HG02642 (cell line): ENCODE measurements around the gene LRRFIP2.
"Not testable (repeated sequence)": the region's sequence is repeated elsewhere in the genome, so short reads cannot be mapped to it uniquely, and the experiment has no call there.

Source experiments
- ATAC-seq: cut with Tn5 transposase; IDR thresholded peaks from one replicate; pipeline ENCODE4 v1.9.1; 2021; ENCODE audit warnings: mild to moderate bottlenecking; ENCODE audit not compliant: unreplicated experiment, poor library complexity

LRRFIP2 gene

DNA sequence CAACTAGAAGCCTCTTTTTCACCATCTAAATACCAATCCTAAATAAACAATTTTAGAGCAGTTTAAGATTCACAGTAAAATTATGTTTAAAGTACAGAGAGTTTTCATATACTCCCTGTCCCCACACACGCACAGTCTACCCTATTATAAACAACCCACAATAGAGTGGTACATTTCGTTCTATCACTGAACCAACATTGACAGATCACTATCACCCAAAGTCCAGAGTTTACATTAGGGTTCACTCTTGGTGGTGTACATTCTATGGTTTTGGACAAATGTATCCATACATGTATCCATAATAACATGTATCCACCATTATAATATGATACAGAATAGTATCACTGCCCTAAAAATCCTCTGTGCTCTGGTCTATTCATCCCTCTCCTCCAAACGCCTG, 92.1 kb downstream of the LRRFIP2 start:
- ATAC-seq = no peak

DNA sequence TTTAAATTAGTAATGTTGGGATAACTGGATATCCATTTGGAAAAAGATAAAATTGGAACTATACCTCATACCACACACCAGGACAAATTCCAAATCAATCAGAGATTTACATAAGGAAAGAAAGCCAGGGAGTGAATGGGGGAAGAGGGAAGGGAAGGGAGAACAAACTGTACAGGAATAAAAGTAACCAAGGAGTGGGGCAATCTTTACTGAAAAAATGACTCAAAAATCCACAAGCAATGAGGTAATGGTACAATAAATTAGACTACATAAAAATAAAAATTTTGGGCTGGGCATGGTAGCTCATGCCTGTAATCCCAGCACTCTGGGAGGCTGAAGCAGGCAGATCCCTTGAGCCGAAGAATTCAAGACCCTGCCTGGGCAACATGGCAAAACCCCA, 98.4 kb downstream of the LRRFIP2 start:
- ATAC-seq = no peak

DNA sequence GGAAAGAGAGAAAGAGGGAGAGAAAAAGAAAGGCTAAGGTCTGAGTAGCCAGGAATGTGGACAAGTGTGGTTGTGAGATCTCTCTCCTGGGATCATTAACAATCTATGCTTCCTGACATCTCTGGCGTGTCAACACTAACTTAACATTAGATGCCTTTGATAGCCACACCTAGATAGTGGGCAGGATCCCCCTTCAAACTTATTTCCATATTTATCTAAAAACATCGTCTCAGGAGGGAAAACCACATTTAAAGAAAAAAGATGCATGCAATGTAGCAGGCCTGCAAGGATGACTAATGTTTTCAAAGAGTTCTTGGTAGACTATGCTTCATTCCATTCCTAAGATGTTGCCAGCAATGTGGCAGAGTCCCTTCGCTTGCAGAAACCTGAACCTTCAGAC, 100.2 kb downstream of the LRRFIP2 start:
- ATAC-seq = no peak

DNA sequence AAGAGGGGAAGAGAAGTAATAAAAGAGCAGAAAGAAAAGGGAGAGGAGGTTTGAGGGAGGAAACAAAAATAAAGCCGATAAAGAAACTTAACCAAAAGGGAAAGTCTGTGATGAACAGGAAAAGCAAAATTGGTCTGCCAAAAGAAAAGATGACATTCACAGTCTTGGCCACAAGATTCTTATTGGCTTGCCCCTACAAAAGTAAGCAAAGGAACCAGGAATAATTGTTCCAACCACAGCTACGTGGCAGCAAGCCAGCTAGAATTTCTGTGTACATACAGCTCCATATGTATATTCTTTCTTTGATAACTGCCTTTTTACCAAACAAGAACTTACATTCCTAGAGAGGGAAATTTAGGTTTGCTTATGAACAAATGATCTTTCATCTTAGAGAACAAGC, 101.5 kb downstream of the LRRFIP2 start:
- ATAC-seq = no peak

DNA sequence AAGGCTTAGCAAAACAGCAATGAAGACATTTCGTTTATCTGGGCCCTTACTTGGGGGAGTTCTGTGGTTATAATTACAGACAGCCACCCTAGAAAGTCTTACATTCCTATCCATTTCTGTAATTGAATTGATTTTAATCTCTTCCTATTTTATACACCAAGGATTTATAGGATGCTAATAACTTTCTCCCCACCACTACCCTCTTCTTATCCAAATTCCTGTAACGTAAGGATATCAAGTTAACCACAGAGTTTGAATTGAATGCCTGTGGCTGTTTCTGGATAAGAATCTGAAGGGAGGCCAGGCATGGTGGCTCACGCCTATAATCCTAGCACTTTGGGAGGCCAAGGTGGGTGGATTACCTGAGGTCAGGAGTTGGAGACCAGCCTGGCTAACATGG, 102.5 kb downstream of the LRRFIP2 start:
- no peak for ATAC-seq

DNA sequence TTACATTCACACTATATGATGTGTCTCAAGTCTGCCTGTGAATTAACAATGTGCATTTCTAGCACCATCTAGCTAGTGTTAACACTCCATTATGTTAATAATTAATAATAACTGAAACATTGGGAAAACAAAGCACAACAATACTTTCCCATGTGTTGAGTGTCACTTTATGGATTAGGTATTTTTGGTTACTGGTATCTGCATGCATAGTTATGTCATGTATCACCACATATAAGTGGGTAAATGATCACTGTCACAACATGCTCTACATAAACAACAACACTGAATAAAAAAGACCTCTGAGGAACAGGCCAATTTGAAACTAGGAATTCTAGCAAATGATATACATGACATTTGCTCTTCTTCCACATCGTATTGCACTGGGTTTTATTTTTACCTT, 106.4 kb downstream of the LRRFIP2 start:
- ATAC-seq = no peak

DNA sequence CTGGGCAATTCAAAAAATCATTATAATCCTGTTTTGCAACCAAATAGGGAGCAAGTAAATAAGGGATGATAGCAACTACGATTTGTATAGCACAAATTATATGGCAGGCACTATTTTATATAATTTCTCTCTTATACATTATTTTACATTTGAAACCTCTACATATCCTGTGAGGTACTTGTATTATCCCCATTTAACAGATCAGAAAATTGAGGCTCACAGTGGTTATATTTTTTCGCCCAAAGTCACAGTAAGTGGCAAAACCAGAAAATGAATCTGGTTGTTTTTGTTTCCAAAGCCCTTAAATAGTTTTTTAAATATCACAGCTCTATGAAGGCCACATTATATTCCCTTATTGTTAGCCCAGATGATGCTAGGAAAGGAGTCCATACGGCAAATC, 106.8 kb downstream of the LRRFIP2 start:
- ATAC-seq = no peak

DNA sequence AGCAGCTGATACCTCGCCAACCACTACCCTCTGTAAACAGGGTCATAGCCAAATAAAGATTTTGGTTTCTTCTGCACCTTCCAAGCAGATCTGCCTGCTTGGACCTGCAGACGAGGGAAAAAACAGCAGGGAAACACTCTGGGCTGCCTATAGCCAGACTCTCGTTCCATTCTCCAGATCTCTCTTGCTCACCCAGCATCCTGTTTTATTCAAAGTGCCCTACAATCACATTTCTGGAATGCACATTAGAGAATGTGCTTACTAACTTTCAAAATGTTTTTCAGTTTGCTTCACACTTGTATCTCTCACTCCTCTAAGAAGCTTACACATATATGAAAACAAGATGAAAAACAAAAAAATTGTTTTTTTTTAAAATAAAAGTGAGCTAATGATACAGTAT, 109.6 kb downstream of the LRRFIP2 start:
- no peak for ATAC-seq

DNA sequence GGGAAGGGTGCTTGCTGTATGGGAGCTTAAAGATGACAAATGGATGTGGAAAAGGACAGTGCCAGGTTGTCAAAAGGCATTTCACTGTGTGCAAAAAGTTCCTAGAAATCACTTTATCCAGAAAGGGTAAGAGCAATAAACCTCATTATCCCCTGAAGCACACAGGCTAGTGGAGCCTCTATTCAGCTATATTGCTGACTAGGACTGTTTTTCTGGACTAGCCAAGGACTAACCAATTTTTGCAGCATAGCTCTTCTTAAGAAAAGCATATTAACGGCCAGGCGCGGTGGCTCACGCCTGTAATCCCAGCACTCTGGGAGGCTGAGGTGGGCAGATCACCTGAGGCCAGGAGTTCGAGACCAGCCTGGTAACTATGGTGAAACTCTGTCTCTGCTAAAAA, 116.3 kb downstream of the LRRFIP2 start:
- no peak for ATAC-seq

DNA sequence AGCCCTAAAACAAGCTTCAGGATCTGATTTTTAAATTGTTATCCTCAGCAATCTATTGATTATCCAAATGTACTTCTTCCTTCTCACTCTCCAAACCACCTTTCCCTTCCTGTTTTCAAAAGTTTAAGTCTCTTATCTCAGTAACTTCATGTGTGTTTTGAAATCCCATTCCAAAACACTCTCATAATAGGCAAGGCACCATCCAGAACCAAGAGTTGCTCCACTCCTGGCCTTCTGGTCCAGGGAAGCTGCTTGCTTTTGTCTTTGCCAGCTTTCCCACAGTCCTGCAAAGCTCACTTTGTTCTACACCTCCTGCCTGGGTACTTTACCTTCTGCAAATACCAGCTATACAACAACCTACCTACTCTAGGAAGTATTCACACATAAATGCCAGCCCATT, 117.6 kb downstream of the LRRFIP2 start:
- ATAC-seq = no peak

DNA sequence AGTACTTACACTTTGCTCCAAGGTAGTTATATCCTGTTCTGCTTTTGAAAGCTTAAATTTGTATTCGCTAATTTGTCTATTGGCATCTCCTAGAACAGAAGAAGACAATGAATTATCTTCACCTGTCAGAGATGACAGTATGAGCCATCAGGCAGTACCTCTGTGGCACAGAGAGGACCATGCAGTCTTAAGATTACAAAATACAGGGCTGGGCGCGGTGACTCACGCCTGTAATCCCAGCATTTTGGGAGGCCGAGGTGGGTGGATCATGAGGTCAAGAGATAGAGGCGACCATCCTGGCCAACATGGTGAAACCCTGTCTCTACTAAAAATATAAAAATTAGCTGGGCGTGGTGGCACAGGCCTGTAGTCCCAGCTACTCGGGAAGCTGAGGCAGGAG, 119.3 kb downstream of the LRRFIP2 start:
- ATAC-seq = not testable (repeated sequence)

DNA sequence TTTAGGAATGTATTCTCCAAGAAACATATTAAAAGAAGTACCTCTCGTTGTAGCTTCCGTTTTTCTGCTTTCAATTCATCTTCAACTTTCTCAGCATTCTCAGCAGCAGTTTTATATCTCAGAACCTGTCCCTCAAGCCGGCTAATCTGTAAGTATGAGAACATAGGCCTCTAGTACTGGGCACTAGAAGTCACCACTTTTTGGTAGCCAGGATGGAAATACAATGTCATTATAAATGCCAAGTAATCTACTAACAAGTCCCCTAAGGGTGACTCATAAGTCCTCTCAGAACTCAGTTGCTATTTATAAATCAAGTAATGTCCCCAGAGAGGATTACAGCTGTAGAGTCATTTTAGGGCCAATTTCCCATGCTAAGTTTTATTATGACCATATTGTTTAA, 120.0 kb downstream of the LRRFIP2 start:
- peak; percentile 57 for ATAC-seq

DNA sequence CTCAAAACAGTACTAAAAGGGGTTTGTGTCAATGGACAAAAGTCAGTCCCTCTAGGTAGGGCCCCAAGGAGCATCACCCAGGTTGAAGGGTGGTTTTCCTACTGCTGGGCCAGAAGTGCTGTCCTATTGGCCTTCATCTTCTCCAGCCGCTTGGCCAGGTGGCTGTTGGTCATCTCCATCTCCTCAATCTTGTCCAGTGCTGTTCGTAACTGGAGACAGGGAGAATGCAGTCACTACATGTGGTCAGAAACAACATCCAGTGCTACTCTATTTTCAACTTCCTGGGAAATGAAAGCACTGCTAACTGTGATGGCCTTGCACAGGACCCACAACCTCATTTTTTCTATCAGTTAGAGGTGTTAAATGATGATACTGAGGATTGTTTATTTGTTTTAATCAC, 120.6 kb downstream of the LRRFIP2 start:
- no peak for ATAC-seq

DNA sequence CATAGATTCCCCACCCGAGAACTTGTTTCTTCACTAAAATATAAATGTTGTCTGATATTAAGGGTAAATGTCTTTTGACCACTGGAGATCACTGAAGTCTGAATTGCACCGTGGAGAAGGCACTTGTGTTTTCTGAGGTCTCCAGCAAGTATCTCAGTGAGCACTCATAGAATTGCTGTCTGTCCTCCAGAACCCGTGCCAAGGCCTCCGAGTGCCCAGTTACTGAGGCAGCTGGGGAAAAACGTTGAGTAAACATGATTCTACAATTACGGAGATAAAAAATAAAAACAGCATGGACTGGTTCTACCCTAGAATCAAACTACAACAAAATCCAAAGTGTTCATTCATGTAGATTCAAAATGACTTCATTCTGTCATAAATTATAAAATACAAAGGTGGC, 121.0 kb downstream of the LRRFIP2 start:
- ATAC-seq = no peak

DNA sequence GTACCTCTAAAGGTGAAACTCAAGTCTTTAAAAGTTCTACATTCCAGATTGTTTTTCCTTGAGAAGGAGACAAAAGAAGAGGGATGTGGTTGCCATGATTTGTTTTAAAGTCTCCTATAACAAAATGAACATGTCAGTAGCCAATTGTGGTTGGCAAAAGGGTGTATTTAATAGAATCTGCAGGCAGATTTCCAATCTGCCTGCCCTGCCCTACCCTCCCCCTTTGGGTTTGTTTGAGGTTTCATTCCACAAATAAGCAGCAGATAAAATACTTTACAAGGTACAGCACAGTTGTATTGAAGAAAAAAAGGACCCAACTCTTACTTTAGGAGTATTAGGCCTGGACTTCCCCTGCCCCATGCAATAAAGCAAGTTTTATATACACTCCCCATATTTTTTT, 121.5 kb downstream of the LRRFIP2 start:
- ATAC-seq = no peak

DNA sequence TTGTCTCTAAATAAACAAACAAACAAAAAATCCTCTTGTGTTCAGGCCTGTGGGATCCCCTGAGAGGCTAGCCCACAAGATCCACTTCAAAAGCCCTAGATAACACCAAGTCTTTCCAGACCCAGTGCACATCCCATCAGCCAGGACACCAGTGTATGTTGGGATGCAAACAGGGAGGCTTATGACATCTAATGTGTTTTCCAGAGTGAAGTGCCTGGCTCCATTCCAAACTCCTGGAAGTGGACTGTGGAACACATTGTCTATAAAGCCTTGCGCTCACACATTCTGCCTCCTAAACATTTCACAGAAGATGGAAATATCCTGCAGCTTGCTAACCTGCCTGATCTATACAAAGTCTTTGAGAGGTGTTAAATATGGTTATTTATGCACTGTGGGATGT, 124.1 kb downstream of the LRRFIP2 start:
- ATAC-seq = no peak

DNA sequence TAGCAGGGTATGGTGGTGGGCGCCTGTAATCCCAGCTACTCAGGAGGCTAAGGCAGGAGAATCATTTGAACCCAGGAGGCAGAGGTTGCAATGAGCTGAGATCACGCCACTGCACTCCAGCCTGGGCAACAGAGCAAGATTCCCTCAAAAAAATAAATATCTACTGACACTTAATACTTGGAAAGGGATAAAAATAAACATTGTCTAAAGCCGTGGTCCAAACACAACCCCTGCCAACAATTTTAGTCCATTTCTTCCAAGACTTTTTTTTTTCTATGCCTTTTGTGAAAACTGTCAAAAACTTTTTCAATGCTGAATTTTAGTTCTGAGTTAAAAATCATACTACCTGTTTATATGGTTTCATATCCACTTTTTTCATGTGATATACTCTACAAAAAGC, 131.7 kb downstream of the LRRFIP2 start:
- ATAC-seq = not testable (repeated sequence)

DNA sequence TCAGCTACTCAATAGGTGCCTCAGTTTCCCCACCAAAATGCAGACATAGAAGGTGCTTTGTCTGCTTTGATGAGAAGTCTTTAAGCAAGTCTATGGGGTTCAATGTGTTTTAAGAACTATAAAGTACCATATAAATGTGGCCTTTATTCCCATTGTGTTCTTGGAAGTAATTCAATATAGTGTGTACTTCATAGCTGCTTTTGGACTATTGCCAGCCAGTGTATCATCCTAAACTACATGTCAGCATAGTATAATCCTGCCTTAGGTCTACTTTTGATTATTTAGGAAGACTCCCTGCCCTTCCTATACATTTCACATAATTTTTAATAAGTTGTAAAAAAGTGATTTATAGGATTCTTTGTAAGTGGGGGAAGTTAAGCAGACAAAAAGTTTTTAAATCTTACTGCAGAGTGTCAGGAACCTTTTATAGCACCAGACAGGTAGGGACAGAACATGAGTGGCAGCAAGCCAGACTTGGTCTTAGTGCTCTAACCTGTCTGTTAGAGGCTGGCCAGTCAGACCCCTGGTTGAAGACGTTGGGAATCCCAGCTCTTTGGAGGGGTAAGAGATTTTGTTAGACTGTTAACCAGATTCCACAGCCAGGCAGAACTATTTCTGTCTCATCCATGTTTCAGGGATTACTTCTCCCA, 132.7 kb downstream of the LRRFIP2 start:
- ATAC-seq = no peak

DNA sequence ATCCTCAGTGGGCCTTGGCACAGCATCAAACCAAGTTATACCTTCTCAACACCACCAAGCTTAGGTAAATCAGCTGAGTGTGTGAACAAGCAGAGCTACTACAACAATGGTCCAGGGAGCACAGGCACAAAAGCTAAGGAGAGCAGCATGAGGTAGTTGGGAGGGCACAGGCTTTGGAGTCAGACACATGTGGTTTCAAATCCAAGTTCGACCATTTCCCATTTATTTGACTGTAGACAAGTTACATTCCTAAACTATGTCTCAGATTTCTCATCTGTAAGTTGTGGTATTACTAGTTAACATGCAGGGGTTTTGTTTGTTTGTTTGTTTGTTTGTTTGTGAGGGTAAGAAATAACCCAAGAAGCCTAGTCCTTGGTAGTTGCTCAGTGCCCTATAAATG, 134.2 kb downstream of the LRRFIP2 start:
- no peak for ATAC-seq

DNA sequence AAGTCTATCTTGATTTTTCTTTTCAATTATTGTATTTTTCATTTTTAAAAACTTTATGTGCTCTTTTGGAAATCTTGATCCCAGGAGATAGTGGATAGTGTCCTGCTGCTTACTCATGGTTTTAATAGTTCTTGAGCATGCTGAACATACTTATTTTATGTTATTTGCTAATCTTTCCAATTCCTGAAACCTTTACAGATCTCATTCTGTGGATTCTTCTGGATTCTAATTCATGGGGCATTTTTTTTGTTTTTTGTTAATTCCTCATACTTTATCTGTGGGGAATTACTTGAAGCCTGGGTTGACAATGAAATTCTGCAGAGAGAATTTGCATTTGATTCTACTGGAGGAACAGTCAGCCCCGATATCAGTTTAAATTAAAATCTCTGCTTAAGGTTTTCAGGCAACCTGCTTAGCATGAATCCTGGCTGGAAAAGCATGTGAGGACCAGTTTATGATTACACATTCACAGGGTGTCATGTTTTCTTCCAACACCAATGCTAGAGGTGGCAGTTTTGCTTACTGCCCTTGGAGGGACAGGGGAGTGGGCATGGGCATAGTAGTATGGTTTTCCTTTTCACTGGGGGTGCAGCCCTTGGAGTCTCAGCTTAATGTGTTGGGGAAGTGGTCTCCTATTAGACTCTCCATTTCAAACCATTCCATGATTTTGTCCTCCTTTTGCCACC, 135.1 kb downstream of the LRRFIP2 start:
- no peak for ATAC-seq

DNA sequence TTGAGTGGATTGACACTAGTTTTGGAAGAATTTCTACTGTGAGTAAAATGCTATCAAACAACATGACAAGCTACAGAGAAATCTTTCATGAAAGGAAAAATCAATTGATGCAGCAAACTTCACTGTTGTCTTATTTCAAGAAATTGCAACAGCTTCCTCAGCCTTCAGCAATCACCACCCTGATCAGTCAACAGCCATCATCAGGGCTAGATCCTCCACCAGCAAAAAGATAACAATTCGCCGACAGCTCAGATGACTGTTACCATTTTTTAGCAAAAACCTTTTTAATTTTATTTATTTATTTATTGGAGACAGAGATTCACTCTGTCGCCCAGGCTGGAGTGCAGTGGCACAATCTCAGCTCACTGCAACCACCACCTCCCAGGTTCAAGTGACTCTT, 137.0 kb downstream of the LRRFIP2 start:
- no peak for ATAC-seq

DNA sequence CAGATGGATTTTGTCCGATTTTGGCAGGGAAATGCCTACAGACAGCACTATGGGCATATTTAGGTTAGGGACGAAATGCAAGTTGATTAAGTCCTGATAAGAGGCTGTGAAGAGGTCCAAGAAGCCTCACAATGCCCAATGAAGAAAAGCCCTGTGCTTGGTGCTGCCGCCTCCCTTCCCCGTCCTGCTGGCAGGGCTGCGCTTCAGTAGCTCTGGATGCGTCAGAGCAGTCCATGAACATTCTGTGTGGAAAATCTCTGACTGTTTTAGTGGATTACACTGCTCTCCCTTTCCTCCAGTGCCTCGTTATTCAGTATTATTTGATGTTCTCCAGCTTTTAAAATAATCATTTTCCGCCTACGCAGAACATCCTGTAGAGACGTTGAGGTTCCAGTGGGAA, 141.4 kb downstream of the LRRFIP2 start:
- no peak for ATAC-seq
